ENCODE measurements around the gene ELMO1. TPM values are rescaled to one million over a fixed set of nuclear protein-coding genes. Genes with fewer than 3 reads are reported as not detected.

Gene ELMO1
- total RNA-seq, 4 donors from 2014 or later: 58.7 to 293 (median 81.0) TPM

DNA sequence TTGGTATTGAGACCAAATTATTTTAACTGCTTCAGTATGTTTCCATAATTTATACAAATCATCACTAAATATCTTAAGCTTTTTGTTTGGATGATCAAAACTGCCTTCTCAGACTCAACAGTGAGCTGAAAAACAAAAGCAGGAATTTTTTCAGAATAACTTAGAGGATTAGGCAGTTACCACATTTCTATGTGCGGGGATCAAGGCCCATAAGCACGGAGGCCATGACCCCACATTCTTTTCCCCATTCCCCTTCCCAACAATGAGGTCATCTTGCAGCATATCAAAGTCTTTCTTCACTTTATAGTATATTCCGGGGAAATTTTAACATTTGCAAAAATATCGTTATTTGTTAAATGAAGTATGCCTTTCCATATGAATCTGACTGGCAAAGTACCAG is 125.8 kb downstream of the ELMO1 start:
- TF ChIP-seq, protein P1, sequence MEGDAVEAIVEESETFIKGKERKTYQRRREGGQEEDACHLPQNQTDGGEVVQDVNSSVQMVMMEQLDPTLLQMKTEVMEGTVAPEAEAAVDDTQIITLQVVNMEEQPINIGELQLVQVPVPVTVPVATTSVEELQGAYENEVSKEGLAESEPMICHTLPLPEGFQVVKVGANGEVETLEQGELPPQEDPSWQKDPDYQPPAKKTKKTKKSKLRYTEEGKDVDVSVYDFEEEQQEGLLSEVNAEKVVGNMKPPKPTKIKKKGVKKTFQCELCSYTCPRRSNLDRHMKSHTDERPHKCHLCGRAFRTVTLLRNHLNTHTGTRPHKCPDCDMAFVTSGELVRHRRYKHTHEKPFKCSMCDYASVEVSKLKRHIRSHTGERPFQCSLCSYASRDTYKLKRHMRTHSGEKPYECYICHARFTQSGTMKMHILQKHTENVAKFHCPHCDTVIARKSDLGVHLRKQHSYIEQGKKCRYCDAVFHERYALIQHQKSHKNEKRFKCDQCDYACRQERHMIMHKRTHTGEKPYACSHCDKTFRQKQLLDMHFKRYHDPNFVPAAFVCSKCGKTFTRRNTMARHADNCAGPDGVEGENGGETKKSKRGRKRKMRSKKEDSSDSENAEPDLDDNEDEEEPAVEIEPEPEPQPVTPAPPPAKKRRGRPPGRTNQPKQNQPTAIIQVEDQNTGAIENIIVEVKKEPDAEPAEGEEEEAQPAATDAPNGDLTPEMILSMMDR (IDR thresholded peaks at IDR 0.05): no peak
- ATAC-seq (ENCODE audit: low FRiP score) (no peak), DNase-seq (ENCODE audit: low spot score) (no peak)

DNA sequence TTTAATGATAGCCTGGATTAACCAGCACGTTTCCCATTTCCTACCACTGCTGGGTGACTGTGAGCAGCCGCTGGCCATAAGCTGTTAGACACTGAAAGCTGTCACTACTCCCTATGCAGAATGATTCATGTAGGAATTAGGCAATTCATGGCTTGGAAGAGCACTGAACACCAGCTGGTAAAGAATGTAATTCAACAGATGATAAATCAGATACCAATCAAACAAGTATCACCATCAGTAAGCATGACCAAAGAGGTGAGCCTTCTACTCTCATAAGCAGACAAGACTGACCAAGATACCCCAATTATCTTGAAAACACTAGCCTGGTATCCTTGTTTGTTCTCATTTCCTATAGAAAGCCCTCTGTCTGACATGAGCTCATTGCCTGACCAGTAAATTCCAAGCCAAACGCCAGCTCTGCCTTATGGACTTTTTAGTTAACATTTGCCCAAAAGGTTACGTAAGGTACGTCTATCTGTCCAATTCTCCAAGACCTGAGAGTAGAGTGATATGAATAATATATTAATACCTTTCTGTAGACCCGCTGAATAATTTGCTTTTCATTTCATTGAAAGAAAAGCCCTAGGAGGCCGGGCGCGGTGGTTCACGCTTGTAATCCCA is 127.7 kb downstream of the ELMO1 start:
- ATAC-seq (ENCODE audit: low FRiP score): no peak
- TF ChIP-seq, protein P1 (IDR thresholded peaks at IDR 0.05): no peak
- DNase-seq (ENCODE audit: low spot score): no peak

DNA sequence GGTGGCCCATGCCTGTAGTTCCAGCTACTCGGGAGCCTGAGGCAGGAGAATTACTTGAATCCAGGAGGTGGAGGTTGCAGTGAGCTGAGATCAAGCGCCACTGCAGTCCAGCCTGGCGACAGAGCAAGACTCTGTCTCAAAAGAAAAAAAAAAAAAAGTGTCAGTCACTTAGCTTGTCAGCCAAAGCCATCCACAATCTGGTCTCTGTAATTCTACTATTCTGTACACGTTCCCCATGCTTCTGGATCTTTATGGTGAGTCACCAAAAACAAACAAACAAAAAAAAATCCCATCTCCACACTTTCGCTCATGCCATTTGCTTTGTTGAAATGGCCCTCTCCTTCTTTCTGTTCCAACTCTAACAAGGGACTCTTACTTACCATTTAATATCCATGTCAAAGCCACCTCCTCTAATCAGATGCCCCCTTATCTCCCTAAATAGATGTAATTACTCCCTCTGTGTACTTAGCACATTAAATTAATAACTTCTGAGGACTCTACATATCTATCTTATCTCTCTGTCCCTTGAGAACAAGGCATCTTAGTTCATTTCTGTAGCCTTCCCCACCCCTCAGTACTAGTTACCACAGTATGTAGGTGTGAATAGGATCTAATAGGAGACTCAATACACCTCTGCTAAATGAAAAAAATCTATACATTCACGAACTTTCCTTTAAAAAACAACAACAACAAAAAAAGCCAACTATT is 128.4 kb downstream of the ELMO1 start:
- DNase-seq (ENCODE audit: low spot score) (no peak), ATAC-seq (ENCODE audit: low FRiP score) (no peak)
- TF ChIP-seq, protein P1 (IDR thresholded peaks at IDR 0.05): no peak

DNA sequence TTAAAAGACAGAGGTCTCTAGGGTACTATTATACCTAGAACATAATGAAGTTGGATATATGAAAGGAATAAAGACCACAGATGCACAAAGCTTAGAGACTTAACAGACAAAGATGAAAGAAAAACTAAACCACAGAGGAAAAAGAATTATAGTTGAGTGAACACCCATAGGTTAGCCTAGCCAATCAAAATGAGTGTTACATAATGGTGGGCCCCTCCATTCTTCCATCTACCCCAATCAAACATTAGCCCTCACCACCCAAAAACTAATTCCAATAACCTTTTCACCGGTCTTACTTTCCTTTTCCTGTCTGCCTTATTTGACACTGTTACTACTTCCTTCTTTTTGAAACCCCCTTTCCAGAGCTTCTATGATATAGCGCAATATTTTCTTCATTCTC is 130.1 kb downstream of the ELMO1 start:
- DNase-seq (ENCODE audit: low spot score): no peak
- TF ChIP-seq, protein P1 (IDR thresholded peaks at IDR 0.05): no peak
- ATAC-seq (ENCODE audit: low FRiP score): no peak

DNA sequence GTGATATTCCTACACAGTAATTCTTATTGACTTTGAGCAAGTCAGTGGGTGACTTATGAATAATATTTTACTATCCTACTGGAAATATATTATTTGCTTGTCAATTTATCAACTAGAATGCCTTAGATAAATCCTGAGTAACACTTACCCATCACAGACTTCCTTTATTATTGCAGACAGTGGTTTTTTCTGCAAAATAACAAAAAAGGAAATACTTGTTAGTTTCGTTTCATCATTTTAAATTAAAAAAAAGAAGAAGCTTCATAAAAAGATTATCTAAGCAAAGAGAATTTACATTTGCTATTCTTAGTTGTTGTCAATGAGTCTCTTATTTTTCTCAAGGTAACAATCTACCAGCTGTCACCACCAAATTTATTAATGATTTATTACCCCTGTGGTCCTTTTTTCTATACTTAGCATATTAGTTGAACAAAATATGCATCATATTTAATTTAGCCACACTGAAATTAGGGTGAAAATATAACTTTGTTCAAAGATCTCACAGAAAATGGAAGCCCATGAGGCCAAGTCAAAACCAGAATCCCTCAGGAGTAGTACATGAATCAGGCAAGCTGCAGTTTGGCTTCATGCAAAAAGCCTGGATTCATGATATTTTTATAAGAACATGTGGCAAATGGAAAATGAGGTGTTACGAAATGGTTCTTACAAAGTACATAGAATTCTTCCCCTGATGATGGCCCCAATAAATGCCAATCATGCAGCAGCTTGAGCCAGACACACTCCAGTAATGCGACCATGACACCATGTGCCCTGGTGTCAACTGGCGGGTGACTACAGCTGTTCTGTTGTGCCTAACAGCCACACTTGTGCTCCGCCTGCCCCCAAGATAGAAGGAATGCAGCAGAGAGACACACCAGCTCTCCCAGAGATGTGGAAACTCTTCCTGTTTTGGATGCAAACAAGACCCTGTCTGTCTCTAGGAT is 132.6 kb downstream of the ELMO1 start:
- no peak for ATAC-seq (ENCODE audit: low FRiP score)

DNA sequence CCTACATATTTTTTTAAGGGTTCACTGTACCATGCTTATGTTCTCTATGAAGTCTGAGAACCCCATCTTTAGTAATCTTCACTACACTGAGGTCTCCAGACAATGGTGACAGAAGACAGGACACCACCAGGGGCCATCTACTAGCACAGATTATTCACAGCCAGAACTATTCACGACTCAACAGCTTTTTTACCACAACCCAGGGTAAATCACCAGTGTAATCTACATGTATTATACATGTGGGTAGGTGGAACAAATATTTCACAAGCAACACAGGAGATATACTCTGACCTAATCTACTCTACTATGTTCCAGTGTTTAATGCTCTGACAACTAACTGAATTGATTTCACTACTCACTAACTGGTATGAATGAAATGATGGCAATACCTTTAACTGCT is 136.1 kb downstream of the ELMO1 start:
- TF ChIP-seq, protein P1 (IDR thresholded peaks at IDR 0.05): no peak
- ATAC-seq (ENCODE audit: low FRiP score) (no peak), DNase-seq (ENCODE audit: low spot score) (no peak)

More for the DNA sequence above, 132.6 kb downstream of the ELMO1 start:
- no peak for DNase-seq (ENCODE audit: low spot score)
- TF ChIP-seq, protein P1 (IDR thresholded peaks at IDR 0.05): no peak
